Measurements from ENCODE around the gene WDR45B. TPM values are rescaled to one million over a fixed set of nuclear protein-coding genes. Genes with fewer than 3 reads are reported as not detected.

WDR45B gene
- polyA plus RNA-seq, 3 donors from 2014 or later: 34.3 to 65.5 (median 48.9) TPM

Other genes starting within 250 kb of the WDR45B start
- 10 to 100 TPM; 12.7 to 18.8 (median 15.2) TPM for gene HEXD, start 230.1 kb downstream of the WDR45B start, polyA plus RNA-seq
- gene OGFOD3, start 229.9 kb downstream of the WDR45B start, polyA plus RNA-seq: 10 to 100 TPM; 29.3 to 43.5 (median 39.8) TPM
- 100 to 1,000 TPM; 182 to 246 (median 243) TPM for gene CYBC1, start 197.7 kb downstream of the WDR45B start, polyA plus RNA-seq
- gene NARF, start 189.7 kb downstream of the WDR45B start, polyA plus RNA-seq: 100 to 1,000 TPM; 149 to 192 (median 179) TPM
- gene FOXK2, start 128.7 kb downstream of the WDR45B start, polyA plus RNA-seq: 1 to 10 TPM; 1.9 to 9.7 (median 2.9) TPM
- gene RAB40B, start 50.3 kb upstream of the WDR45B start, polyA plus RNA-seq: 1 to 10 TPM; 3.1 to 4.4 (median 3.9) TPM
- 10 to 100 TPM; 23.7 to 76.6 (median 47.3) TPM for gene FN3KRP, start 68.3 kb upstream of the WDR45B start, polyA plus RNA-seq
- gene FN3K, start 87.2 kb upstream of the WDR45B start, polyA plus RNA-seq: 1 to 10 TPM in 1 of 3 donors, under 1 TPM in 2; 0.18 to 1.1 (median 0.50) TPM
- gene TBCD, start 103.6 kb upstream of the WDR45B start, polyA plus RNA-seq: 100 to 1,000 TPM in 1 of 3 donors, 10 to 100 TPM in 2; 70.2 to 142 (median 99.7) TPM
- gene ZNF750, start 191.6 kb upstream of the WDR45B start, polyA plus RNA-seq: under 1 TPM in 1 of 3 donors, not detected in 2; 0.11 TPM

All from immature natural killer cell (primary cell).